Non-pigmented ciliary epithelial cell (primary cell): ENCODE measurements around the gene HSPB8.

Experiments used
- DNase-seq: peaks from one replicate; pipeline ENCODE4 v3.0.0-alpha.2; 2010; ENCODE audit warnings: low read depth

The HSPB8 gene

GRCh38 chr12:119171291-119171690 lies 7.4 kb upstream of the HSPB8 start:
- no peak for DNase-seq

GRCh38 chr12:119171691-119172425 lies 6.9 kb upstream of the HSPB8 start:
- no peak for DNase-seq

- DNase-seq: no peak
These were observed 3.6 kb upstream of the HSPB8 start for GRCh38 chr12:119175081-119175480.

GRCh38 chr12:119176267-119177055 lies 2.3 kb upstream of the HSPB8 start:
- DNase-seq: no peak

- DNase-seq: no peak
These were observed 1.7 kb upstream of the HSPB8 start for GRCh38 chr12:119177056-119177325.

GRCh38 chr12:119177724-119178380 lies 879 bp upstream of the HSPB8 start:
- no peak for DNase-seq

- DNase-seq: no peak
These were observed 747 bp downstream of the HSPB8 start for GRCh38 chr12:119179335-119180021.

GRCh38 chr12:119180380-119181040 lies 1.8 kb downstream of the HSPB8 start:
- DNase-seq: no peak

- DNase-seq: no peak
These were observed 2.5 kb downstream of the HSPB8 start for GRCh38 chr12:119181202-119181601.

- no peak for DNase-seq
These were observed 3.2 kb downstream of the HSPB8 start for GRCh38 chr12:119181944-119182343.

- no peak for DNase-seq
These were observed 4.2 kb downstream of the HSPB8 start for GRCh38 chr12:119182701-119183493.

GRCh38 chr12:119183942-119184695 lies 5.4 kb downstream of the HSPB8 start:
- no peak for DNase-seq

GRCh38 chr12:119195256-119195655 lies 16.5 kb downstream of the HSPB8 start:
- DNase-seq: no peak

- no peak for DNase-seq
These were observed 19.7 kb downstream of the HSPB8 start for GRCh38 chr12:119198440-119198839.

GRCh38 chr12:119200601-119201000 lies 21.9 kb downstream of the HSPB8 start:
- DNase-seq: no peak

- no peak for DNase-seq
These were observed 23.2 kb downstream of the HSPB8 start for GRCh38 chr12:119201789-119202543.

GRCh38 chr12:119202544-119202943 lies 23.8 kb downstream of the HSPB8 start:
- DNase-seq: no peak

- DNase-seq: no peak
These were observed 25.4 kb downstream of the HSPB8 start for GRCh38 chr12:119204131-119204530.

- DNase-seq: no peak
These were observed 26.0 kb downstream of the HSPB8 start for GRCh38 chr12:119204671-119205285.
